Gastrocnemius medialis (tissue), 4 donors: ENCODE measurements around the gene KDM4B.

Experiments used
- CTCF ChIP-seq, 5 experiments: fragments of 450-650 bp in 3 of 5; fragments of 200-600 bp in 2 of 5; sonication (generic) in 2 of 5; IDR thresholded peaks in 4 of 5; conservative IDR thresholded peaks in 1 of 5; 1 replicate in 4 of 5; 2 replicates in 1 of 5; pipeline ENCODE4 v1.5.1; 2016 to 2019; ENCODE audit warnings: antibody characterized with exemption in 5 of 5, mild to moderate bottlenecking in 3 of 5, moderate library complexity in 3 of 5
- POLR2A ChIP-seq, 2 donors: fragments of 450-650 bp; IDR thresholded peaks; one replicate each; pipeline ENCODE4 v1.6.1; 2017; ENCODE audit warnings: antibody characterized with exemption in 2 of 2, mild to moderate bottlenecking in 2 of 2, moderate library complexity in 2 of 2

GRCh38 chr19:5040544-5041167 lies 71.7 kb downstream of the KDM4B start:
- TF ChIP-seq CTCF (IDR thresholded peaks at IDR 0.05 in 4 of 5, conservative IDR thresholded peaks at IDR 0.05 in 1 of 5) (no peak), POLR2A (IDR thresholded peaks at IDR 0.05) (no peak)
